Upper lobe of left lung (tissue), 4 donors: Measurements from ENCODE around the gene GBF1.

Experiments used
- POLR2A ChIP-seq, 4 donors: fragments of 450-650 bp; IDR thresholded peaks; one replicate each; pipeline ENCODE4 v1.5.1; 2016 to 2017; ENCODE audit warnings: antibody characterized with exemption in 4 of 4, mild to moderate bottlenecking in 2 of 4
- TF ChIP-seq, protein P1 (sequence below), 6 experiments: fragments of 450-650 bp in 4 of 6; fragments of 200-600 bp in 2 of 6; sonication (generic) in 2 of 6; IDR thresholded peaks; one replicate each; pipeline ENCODE4 v1.5.1; 2016 to 2019; ENCODE audit warnings: antibody characterized with exemption in 6 of 6

DNA sequence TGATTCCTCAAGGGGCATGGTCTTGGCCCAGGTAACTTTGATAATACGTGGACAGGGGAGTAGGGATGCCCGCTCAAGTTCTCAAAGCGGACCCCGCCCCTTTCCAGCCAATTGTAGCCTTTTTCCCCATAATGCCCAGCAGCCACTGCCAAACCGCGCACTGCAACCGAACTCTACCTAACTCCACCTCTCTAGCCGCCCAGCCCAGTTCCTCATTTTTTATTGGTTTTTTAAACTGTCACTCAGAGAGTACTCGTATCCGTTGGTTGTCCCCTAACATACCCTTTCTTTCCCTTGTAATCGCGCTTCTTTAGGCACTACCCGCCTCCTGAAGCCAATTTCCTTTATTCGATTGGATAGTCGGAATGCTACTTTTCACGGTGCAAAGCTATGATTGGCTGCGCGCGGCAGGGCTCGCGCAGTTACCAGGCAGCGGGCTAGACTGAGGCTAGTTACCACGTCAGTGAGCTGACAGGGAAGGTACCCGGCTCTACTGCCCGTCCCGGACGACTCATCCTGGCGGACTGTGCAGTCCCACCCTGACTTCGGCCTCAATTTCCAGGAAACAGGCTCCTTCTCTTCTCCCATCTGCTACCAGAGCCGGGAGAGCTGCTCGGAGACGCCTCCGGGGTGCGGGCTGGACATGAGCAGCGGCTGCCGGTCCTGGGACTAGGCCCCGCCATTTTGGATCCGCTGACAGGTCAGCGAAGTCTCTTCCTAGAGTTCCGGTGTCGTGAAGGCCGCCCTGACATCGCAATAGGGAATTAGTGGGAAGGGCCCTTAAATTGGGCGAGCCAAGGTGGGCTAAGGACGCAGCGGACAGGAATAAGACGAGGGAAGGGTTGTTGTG is at the start of gene GBF1:
- TF ChIP-seq, protein P1, sequence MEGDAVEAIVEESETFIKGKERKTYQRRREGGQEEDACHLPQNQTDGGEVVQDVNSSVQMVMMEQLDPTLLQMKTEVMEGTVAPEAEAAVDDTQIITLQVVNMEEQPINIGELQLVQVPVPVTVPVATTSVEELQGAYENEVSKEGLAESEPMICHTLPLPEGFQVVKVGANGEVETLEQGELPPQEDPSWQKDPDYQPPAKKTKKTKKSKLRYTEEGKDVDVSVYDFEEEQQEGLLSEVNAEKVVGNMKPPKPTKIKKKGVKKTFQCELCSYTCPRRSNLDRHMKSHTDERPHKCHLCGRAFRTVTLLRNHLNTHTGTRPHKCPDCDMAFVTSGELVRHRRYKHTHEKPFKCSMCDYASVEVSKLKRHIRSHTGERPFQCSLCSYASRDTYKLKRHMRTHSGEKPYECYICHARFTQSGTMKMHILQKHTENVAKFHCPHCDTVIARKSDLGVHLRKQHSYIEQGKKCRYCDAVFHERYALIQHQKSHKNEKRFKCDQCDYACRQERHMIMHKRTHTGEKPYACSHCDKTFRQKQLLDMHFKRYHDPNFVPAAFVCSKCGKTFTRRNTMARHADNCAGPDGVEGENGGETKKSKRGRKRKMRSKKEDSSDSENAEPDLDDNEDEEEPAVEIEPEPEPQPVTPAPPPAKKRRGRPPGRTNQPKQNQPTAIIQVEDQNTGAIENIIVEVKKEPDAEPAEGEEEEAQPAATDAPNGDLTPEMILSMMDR (IDR thresholded peaks at IDR 0.05): peak in 1 of 6 experiments; percentile 3
- peak; percentile 15 to 97 (median 90) for TF ChIP-seq POLR2A (IDR thresholded peaks at IDR 0.05)
